CD14-positive monocyte (primary cell): ENCODE results near the gene POC1B. TPM values are rescaled to one million over a fixed set of nuclear protein-coding genes. Genes with fewer than 3 reads are reported as not detected.

Experiments
- DNase-seq, 3 donors: peaks; one replicate each; pipeline ENCODE4 v3.0.0-alpha.2; 2011 to 2022
- H2AFZ ChIP-seq: 2 replicates; pipeline ENCODE4 v1.6.0; 2012; ENCODE audit warnings: mild to moderate bottlenecking, low read depth, low read length, inconsistent platforms; ENCODE audit not compliant: insufficient read depth, poor library complexity, severe bottlenecking
- H3K27ac ChIP-seq, 2 donors: 1 replicate in 1 of 2; 2 replicates in 1 of 2; pipeline ENCODE4 v1.5.1; 2012 to 2013; ENCODE audit warnings: low read length in 2 of 2, control low read depth in 1 of 2, inconsistent platforms in 1 of 2, low read depth in 1 of 2, mild to moderate bottlenecking in 1 of 2
- H3K27me3 ChIP-seq, 2 donors: one replicate each; pipeline versions ENCODE4 v1.6.0 to v1.6.1; 2011 to 2013; ENCODE audit warnings: low read length in 2 of 2; ENCODE audit not compliant: control insufficient read depth in 2 of 2, insufficient read depth in 2 of 2
- H3K36me3 ChIP-seq, 2 donors: replicated peaks in 1 of 2; 1 replicate in 1 of 2; 2 replicates in 1 of 2; pipeline versions ENCODE4 v1.5.1 to v1.6.1; 2012 to 2013; ENCODE audit warnings: low read length in 2 of 2, control low read depth in 1 of 2, inconsistent platforms in 1 of 2, mild to moderate bottlenecking in 1 of 2; ENCODE audit not compliant: insufficient read depth in 2 of 2, control insufficient read depth in 1 of 2
- H3K4me1 ChIP-seq, 2 donors: 1 replicate in 1 of 2; 2 replicates in 1 of 2; pipeline versions ENCODE4 v1.5.1 to v1.6.1; 2012 to 2013; ENCODE audit warnings: low read length in 2 of 2, control low read depth in 1 of 2, inconsistent platforms in 1 of 2, mild to moderate bottlenecking in 1 of 2, moderate library complexity in 1 of 2; ENCODE audit not compliant: insufficient read depth in 2 of 2, control insufficient read depth in 1 of 2
- H3K4me2 ChIP-seq: replicated peaks from 2 replicates; pipeline ENCODE3; 2012; ENCODE audit warnings: low read length, moderate library complexity, mild to moderate bottlenecking; ENCODE audit not compliant: poor library complexity, severe bottlenecking; ENCODE audit errors: extremely low read depth
- H3K4me3 ChIP-seq, 3 experiments: fragments of 200-600 bp in 1 of 3; sonication (generic) in 1 of 3; replicated peaks in 1 of 3; 1 replicate in 2 of 3; 2 replicates in 1 of 3; pipeline ENCODE4 v1.5.1; 2011 to 2013; ENCODE audit warnings: low read length in 3 of 3, mild to moderate bottlenecking in 3 of 3, control low read depth in 2 of 3, low read depth in 2 of 3, inconsistent platforms in 1 of 3, moderate library complexity in 1 of 3
- H3K79me2 ChIP-seq: 2 replicates; pipeline ENCODE4 v1.6.0; 2012; ENCODE audit warnings: mild to moderate bottlenecking, control low read depth, inconsistent platforms, low read length, moderate library complexity; ENCODE audit not compliant: insufficient read depth
- H3K9ac ChIP-seq: 2 replicates; pipeline ENCODE4 v1.6.0; 2017; ENCODE audit warnings: low read length, mild to moderate bottlenecking; ENCODE audit not compliant: insufficient read depth, poor library complexity, severe bottlenecking
- H3K9me3 ChIP-seq, 2 donors: replicated peaks in 1 of 2; 1 replicate in 1 of 2; 2 replicates in 1 of 2; pipeline versions ENCODE4 v1.5.1 to v1.6.1; 2012 to 2013; ENCODE audit warnings: low read length in 2 of 2, control low read depth in 1 of 2; ENCODE audit not compliant: control insufficient read depth in 1 of 2, insufficient read depth in 1 of 2
- H4K20me1 ChIP-seq: 2 replicates; pipeline ENCODE4 v1.6.0; 2012; ENCODE audit warnings: mild to moderate bottlenecking, low read length, control low read depth, moderate library complexity; ENCODE audit not compliant: insufficient read depth
- H3K27ac Mint-ChIP-seq, 7 donors: one replicate each; pipeline ENCODE4 v1.8.0; 2020; ENCODE audit warnings: mild to moderate bottlenecking in 7 of 7, mixed read lengths in 7 of 7, moderate library complexity in 6 of 7, inconsistent platforms in 2 of 7
- H3K27me3 Mint-ChIP-seq, 3 donors: one replicate each; pipeline ENCODE4 v1.8.0; 2021 to 2022; ENCODE audit warnings: low read depth in 3 of 3, mild to moderate bottlenecking in 3 of 3, mixed read lengths in 3 of 3, moderate library complexity in 3 of 3, inconsistent platforms in 1 of 3
- H3K36me3 Mint-ChIP-seq, 2 donors: one replicate each; pipeline ENCODE4 v1.8.0; 2020; ENCODE audit warnings: mixed read lengths in 2 of 2, inconsistent platforms in 1 of 2, mild to moderate bottlenecking in 1 of 2
- H3K4me1 Mint-ChIP-seq: one replicate; pipeline ENCODE4 v1.8.0; 2020; ENCODE audit warnings: mild to moderate bottlenecking, mixed read lengths
- H3K4me3 Mint-ChIP-seq, 2 donors: one replicate each; pipeline ENCODE4 v1.8.0; 2020; ENCODE audit warnings: mild to moderate bottlenecking in 2 of 2, mixed read lengths in 2 of 2, moderate library complexity in 1 of 2
- H3K9me3 Mint-ChIP-seq, 7 donors: one replicate each; pipeline ENCODE4 v1.8.0; 2020 to 2022; ENCODE audit warnings: mixed read lengths in 7 of 7, mild to moderate bottlenecking in 6 of 7, moderate library complexity in 6 of 7, inconsistent platforms in 2 of 7
- CTCF ChIP-seq: fragments of 200-600 bp; IDR thresholded peaks from one replicate; pipeline ENCODE4 v1.8.0; 2022; ENCODE audit warnings: antibody characterized with exemption, mild to moderate bottlenecking
- WGBS: methylation state at CpG from one replicate; pipeline ENCODE4 v1.1.5; 2013; ENCODE audit warnings: missing lambda C conversion rate; ENCODE audit not compliant: insufficient coverage; 5-methylcytosine and 5-hydroxymethylcytosine counted together
- intact Hi-C, 2 donors: fragments of 100-400 bp; cut with micrococcal nuclease; formaldehyde crosslinking; loops; one replicate each; pipeline versions ENCODE4 v1.15.0 to v1.15.1; 2023
- polyA plus RNA-seq, 3 donors: library from polyadenylated mRNA; depleted of rRNA in 1 of 3; unstranded in 2 of 3; stranded (reverse) in 1 of 3; fragments of 300-500 nt in 2 of 3; fragments of >200 nt in 1 of 3; fragmentation: Illumina TruSeq in 2 of 3; gene quantifications; 1 replicate in 2 of 3; 2 replicates in 1 of 3; pipeline ENCODE4 v1.2.3, GENCODE V29; 2012 to 2021

The POC1B gene
- polyA plus RNA-seq, 3 donors: 8.4 to 32.0 (median 29.7) TPM

DNA sequence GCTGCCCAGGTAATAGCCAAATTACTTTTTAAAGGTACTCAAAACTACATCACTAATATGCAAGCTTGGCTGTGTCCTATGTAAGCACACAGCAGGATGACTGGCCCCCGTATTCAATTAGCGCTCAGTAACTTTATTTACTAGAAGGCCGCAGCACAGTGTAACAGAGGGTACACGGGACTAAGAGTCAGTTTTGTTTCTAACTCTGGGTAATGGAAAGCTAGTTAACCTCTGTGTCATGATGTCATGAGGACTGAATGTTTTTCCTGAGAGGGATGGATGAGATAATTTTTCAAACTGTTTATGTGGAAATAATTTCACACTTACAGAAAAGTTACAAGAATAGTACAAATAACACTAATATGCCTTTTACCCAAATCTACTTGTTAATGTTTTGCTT is 28.4 kb downstream of the POC1B start:
- no peak overlapping the region for H3K27ac Mint-ChIP-seq
- H3K4me1 ChIP-seq: peaks cover 2 to 6% of the 10 kb centered on the region in 2 donors
- no peaks in the 10 kb centered on the region for H3K79me2 ChIP-seq
- no peak overlapping the region for H3K27ac ChIP-seq
- no peaks in the 10 kb centered on the region for H3K27me3 Mint-ChIP-seq
- H3K9me3 ChIP-seq: no peaks in the 10 kb centered on the region
- no peak for TF ChIP-seq CTCF
- no peak overlapping the region for H2AFZ ChIP-seq
- H3K9me3 Mint-ChIP-seq: peaks cover 0 to 3% (median 0%) of the 10 kb centered on the region in 7 donors
- peaks cover 16% of the 10 kb centered on the region for H3K4me1 Mint-ChIP-seq
- H3K36me3 Mint-ChIP-seq: peaks cover 21 to 27% of the 10 kb centered on the region in 2 donors
- H3K4me2 ChIP-seq: no peak overlapping the region
- peaks cover 3 to 11% of the 10 kb centered on the region in 2 donors for H3K36me3 ChIP-seq
- H4K20me1 ChIP-seq: no peaks in the 10 kb centered on the region
- intact Hi-C loops: no loop called here
- no peak overlapping the region for H3K4me3 Mint-ChIP-seq
- no peaks in the 10 kb centered on the region for H3K27me3 ChIP-seq
- DNase-seq: no peak
- H3K9ac ChIP-seq: no peak overlapping the region
- 100% methylated on average over 3 of the region's 4 CpGs for WGBS
- no peak overlapping the region for H3K4me3 ChIP-seq

DNA sequence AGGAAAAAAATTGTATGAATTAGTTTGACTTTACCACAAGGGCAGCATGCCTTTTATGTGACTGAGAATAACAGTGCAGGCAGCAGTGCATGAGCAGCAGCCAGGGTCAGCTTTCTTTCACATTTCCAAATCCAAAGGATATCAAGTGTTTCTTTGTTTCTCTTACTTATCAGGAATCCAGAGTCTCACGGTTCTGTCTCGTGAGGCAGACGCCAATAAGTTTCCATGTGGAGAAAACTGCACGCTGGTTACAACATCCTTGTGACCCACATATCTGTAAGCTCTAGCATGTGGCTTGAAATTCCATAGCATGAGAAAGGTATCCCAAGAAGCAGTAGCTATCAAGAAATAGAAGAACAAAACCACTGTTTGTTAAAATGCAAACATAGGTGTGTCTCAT is 28.8 kb downstream of the POC1B start:
- Histone ChIP-seq H3K27ac (no peak overlapping the region), H2AFZ (no peak overlapping the region), H3K79me2 (no peaks in the 10 kb centered on the region), H3K4me1 (peaks cover 2 to 6% of the 10 kb centered on the region in 2 donors), H4K20me1 (no peaks in the 10 kb centered on the region), H3K9me3 (no peaks in the 10 kb centered on the region), H3K9ac (no peak overlapping the region), H3K27me3 (no peaks in the 10 kb centered on the region), H3K36me3 (peaks cover 3 to 11% of the 10 kb centered on the region in 2 donors), H3K4me3 (no peak overlapping the region), H3K4me2 (no peak overlapping the region)
- DNase-seq: no peak
- Mint-ChIP-seq H3K27ac (no peak overlapping the region), H3K4me1 (peaks cover 16% of the 10 kb centered on the region), H3K27me3 (no peaks in the 10 kb centered on the region), H3K4me3 (no peak overlapping the region), H3K36me3 (peaks cover 21 to 27% of the 10 kb centered on the region in 2 donors), H3K9me3 (peaks cover 0 to 3% (median 0%) of the 10 kb centered on the region in 7 donors)
- no peak for TF ChIP-seq CTCF
- 95% methylated on average over 4 of the region's 4 CpGs for WGBS
- intact Hi-C loops: no loop called here
